A549 (cell line): Measurements from ENCODE around the gene PPM1L.

Experiments used
- POLR2A ChIP-seq: IDR thresholded peaks from 2 replicates; pipeline ENCODE4 v1.6.1; 2012; ENCODE audit warnings: mild to moderate bottlenecking, low read length
- ZSCAN20 ChIP-seq: fragments of 250-450 bp; sonication (Bioruptor Pico); IDR thresholded peaks from 2 replicates; pipeline ENCODE4 v1.8.0; 2022; ENCODE audit warnings: mild to moderate bottlenecking, moderate library complexity
- TF ChIP-seq, protein P1 (sequence below): fragments of >200 bp; sonication (Bioruptor Twin); formaldehyde crosslinking; IDR thresholded peaks from 3 replicates; pipeline ENCODE4 v1.5.1; 2016

DNA sequence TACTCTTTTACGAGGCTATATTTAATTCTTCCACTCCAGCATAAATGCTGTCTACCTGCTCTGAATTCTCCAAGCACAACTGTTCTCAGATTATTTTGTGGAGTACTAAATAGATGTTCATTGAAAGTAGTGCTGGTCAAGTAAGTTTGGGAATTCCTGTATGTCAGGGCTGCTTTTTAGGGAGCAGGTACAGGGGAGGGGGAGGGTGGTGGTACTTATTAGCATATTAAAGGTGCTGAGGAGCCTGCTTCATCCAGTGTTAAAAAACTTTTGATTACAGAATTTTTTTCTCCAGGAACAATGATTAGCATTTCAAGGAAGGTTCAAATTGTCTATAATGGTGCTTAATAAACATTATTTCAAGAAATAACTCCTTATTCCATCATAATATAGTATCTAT is 59.2 kb downstream of the PPM1L start:
- TF ChIP-seq POLR2A = no peak
- no peak for TF ChIP-seq ZSCAN20
- TF ChIP-seq, protein P1, sequence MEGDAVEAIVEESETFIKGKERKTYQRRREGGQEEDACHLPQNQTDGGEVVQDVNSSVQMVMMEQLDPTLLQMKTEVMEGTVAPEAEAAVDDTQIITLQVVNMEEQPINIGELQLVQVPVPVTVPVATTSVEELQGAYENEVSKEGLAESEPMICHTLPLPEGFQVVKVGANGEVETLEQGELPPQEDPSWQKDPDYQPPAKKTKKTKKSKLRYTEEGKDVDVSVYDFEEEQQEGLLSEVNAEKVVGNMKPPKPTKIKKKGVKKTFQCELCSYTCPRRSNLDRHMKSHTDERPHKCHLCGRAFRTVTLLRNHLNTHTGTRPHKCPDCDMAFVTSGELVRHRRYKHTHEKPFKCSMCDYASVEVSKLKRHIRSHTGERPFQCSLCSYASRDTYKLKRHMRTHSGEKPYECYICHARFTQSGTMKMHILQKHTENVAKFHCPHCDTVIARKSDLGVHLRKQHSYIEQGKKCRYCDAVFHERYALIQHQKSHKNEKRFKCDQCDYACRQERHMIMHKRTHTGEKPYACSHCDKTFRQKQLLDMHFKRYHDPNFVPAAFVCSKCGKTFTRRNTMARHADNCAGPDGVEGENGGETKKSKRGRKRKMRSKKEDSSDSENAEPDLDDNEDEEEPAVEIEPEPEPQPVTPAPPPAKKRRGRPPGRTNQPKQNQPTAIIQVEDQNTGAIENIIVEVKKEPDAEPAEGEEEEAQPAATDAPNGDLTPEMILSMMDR = no peak
